Cardiac fibroblast (primary cell): ENCODE measurements around the gene KRTAP20-4.

Source experiments
- DNase-seq, 2 donors: peaks; one replicate each; pipeline versions ENCODE4 v3.0.0 to v3.0.0-alpha.2; 2010; ENCODE audit warnings: low read depth in 2 of 2
- H3K4me3 ChIP-seq, 2 donors: replicated peaks in 1 of 2; 1 replicate in 1 of 2; 2 replicates in 1 of 2; pipeline ENCODE4 v1.5.1; 2011; ENCODE audit warnings: low read depth in 2 of 2, low read length in 2 of 2, mild to moderate bottlenecking in 2 of 2, moderate library complexity in 1 of 2
- CTCF ChIP-seq: IDR thresholded peaks from one replicate; pipeline ENCODE4 v1.5.1; 2011; ENCODE audit warnings: low read depth, mild to moderate bottlenecking, low read length, inconsistent platforms

Gene KRTAP20-4

GRCh38 chr21:30642564-30642963, 22.1 kb downstream of the KRTAP20-4 start, which contains the start of gene KRTAP20-3:
TSS of gene KRTAP20-3 (plus strand) at chr21:30642864.
- H3K4me3 ChIP-seq: no peak within 1 kb of the TSS
- no peak for DNase-seq
- TF ChIP-seq CTCF: no peak

GRCh38 chr21:30646904-30647414, 26.5 kb downstream of the KRTAP20-4 start:
- TF ChIP-seq CTCF: no peak
- H3K4me3 ChIP-seq: no peak overlapping the region
- DNase-seq: no peak

GRCh38 chr21:30652891-30653290, 32.5 kb downstream of the KRTAP20-4 start:
- H3K4me3 ChIP-seq: no peak overlapping the region
- DNase-seq: no peak
- TF ChIP-seq CTCF: no peak

- no peak for DNase-seq
- H3K4me3 ChIP-seq: no peak overlapping the region
- no peak for TF ChIP-seq CTCF
These were observed 48.3 kb downstream of the KRTAP20-4 start for GRCh38 chr21:30668776-30669175.
